Keratinocyte (primary cell): ENCODE data around the gene TACC2.

Experiments
- EZH2 ChIP-seq: IDR thresholded peaks from one replicate; pipeline ENCODE4 v1.6.1; 2012; ENCODE audit warnings: inconsistent platforms, mild to moderate bottlenecking, low read length, moderate library complexity
- TF ChIP-seq, protein P1 (sequence below), 3 experiments: IDR thresholded peaks in 1 of 3; conservative IDR thresholded peaks in 1 of 3; optimal IDR thresholded peaks in 1 of 3; 2 replicates in 2 of 3; 3 replicates in 1 of 3; pipeline versions ENCODE3 to v1.5.1; 2011; ENCODE audit warnings: low read length in 3 of 3, mild to moderate bottlenecking in 3 of 3, moderate library complexity in 2 of 3, control low read depth in 1 of 3, inconsistent platforms in 1 of 3; ENCODE audit not compliant: insufficient read depth in 2 of 3; ENCODE audit errors: extremely low read depth in 1 of 3

DNA sequence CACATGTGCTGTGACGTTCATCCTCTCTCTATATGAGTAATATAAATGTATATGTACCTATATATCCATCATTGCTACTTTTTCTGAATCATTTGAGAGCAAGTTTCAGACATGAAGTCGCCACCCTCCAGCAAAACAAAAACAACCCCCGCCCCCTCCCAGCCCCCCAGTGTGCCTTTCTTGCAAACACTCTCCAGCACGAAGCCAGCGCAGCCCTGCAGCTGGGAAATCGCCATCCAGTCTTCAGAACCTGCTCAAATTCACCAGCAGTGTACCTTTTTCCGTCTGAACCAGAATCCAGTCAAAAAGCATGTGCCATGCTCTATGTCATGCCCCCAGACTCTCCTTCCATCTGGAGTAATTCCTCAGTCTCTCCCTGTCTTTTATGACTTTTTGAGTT lies 135.8 kb downstream of the TACC2 start:
- TF ChIP-seq, protein P1, sequence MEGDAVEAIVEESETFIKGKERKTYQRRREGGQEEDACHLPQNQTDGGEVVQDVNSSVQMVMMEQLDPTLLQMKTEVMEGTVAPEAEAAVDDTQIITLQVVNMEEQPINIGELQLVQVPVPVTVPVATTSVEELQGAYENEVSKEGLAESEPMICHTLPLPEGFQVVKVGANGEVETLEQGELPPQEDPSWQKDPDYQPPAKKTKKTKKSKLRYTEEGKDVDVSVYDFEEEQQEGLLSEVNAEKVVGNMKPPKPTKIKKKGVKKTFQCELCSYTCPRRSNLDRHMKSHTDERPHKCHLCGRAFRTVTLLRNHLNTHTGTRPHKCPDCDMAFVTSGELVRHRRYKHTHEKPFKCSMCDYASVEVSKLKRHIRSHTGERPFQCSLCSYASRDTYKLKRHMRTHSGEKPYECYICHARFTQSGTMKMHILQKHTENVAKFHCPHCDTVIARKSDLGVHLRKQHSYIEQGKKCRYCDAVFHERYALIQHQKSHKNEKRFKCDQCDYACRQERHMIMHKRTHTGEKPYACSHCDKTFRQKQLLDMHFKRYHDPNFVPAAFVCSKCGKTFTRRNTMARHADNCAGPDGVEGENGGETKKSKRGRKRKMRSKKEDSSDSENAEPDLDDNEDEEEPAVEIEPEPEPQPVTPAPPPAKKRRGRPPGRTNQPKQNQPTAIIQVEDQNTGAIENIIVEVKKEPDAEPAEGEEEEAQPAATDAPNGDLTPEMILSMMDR (optimal IDR thresholded peaks at IDR 0.05 in 1 of 3, IDR thresholded peaks at IDR 0.05 in 1 of 3, conservative IDR thresholded peaks at IDR 0.05 in 1 of 3; ENCODE audit: extremely low read depth in 1 of 3, insufficient read depth in 2 of 3, low read length in 3 of 3) = no peak
- no peak for TF ChIP-seq EZH2
